IMR-90 (cell line): ENCODE results near the gene KANSL1L. TPM values are rescaled to one million over a fixed set of nuclear protein-coding genes. Genes with fewer than 3 reads are reported as not detected.

ENCODE experiments used
- ATAC-seq: fragments of 200-7000 bp; cut with Tn5 transposase; 2 replicates; pipeline ENCODE4 v1.9.1; 2020; ENCODE audit warnings: low read depth, mild to moderate bottlenecking, moderate library complexity
- BruUV-seq: library from RNA; stranded (reverse); fragments of 400-500 nt; replicated peaks from 2 replicates; lab custom pipeline; 2021; lab: Mats Ljungman, UMichigan
- CTCF ChIA-PET: fragments of 300-600 bp; formaldehyde crosslinking; extraction: SDS; loops from one replicate; lab custom pipeline; 2021; ENCODE audit warnings: antibody characterized with exemption; lab: Yijun Ruan, JAX
- POLR2A ChIA-PET: fragments of 300-600 bp; sonication (Branson Sonifier 250); formaldehyde crosslinking; loops from one replicate; lab custom pipeline; 2022; ENCODE audit warnings: antibody characterized with exemption; ENCODE audit not compliant: unreplicated experiment; lab: Charles Lee
- DNase-seq: peaks from one replicate; pipeline ENCODE4 v3.0.0; 2013
- H2AFZ ChIP-seq: replicated peaks from 2 replicates; pipeline ENCODE3; 2013; ENCODE audit warnings: low read length, mild to moderate bottlenecking; ENCODE audit not compliant: poor library complexity
- H2AK5ac ChIP-seq: 2 replicates; pipeline ENCODE4 v1.6.1; 2013; ENCODE audit warnings: low read depth, low read length, inconsistent platforms
- H2AK9ac ChIP-seq: replicated peaks from 2 replicates; pipeline ENCODE3; 2013; ENCODE audit warnings: mild to moderate bottlenecking, low read depth, low read length, moderate library complexity; ENCODE audit not compliant: poor library complexity
- H2BK120ac ChIP-seq: 2 replicates; pipeline ENCODE4 v1.6.1; 2013; ENCODE audit warnings: low read depth, low read length, inconsistent platforms
- H2BK15ac ChIP-seq: 3 replicates; pipeline ENCODE4 v1.6.1; 2013; ENCODE audit warnings: low read depth, low read length, inconsistent platforms
- H2BK20ac ChIP-seq: 2 replicates; pipeline ENCODE4 v1.6.1; 2013; ENCODE audit warnings: low read depth, mild to moderate bottlenecking, inconsistent platforms, low read length, moderate library complexity
- H2BK5ac ChIP-seq: 2 replicates; pipeline ENCODE4 v1.6.1; 2013; ENCODE audit warnings: mild to moderate bottlenecking, low read depth, low read length, inconsistent platforms; ENCODE audit not compliant: poor library complexity, severe bottlenecking
- H3K14ac ChIP-seq: replicated peaks from 2 replicates; pipeline ENCODE4 v1.6.1; 2013; ENCODE audit warnings: low read depth, low read length, inconsistent platforms
- H3K18ac ChIP-seq: 2 replicates; pipeline ENCODE4 v1.6.1; 2013; ENCODE audit warnings: low read depth, low read length, control low read depth
- H3K23ac ChIP-seq: 2 replicates; pipeline ENCODE4 v1.6.1; 2013; ENCODE audit warnings: low read depth, low read length, inconsistent platforms
- H3K27ac ChIP-seq: 2 replicates; pipeline ENCODE4 v1.5.1; 2013; ENCODE audit warnings: mild to moderate bottlenecking, control low read depth, low read length; ENCODE audit not compliant: insufficient read depth
- H3K27me3 ChIP-seq: 2 replicates; pipeline ENCODE4 v1.6.1; 2013; ENCODE audit warnings: low read length; ENCODE audit not compliant: control insufficient read depth, insufficient read depth
- H3K36me3 ChIP-seq: 2 replicates; pipeline ENCODE4 v1.6.1; 2013; ENCODE audit warnings: low read length, mixed read lengths; ENCODE audit not compliant: control insufficient read depth, insufficient read depth
- H3K4ac ChIP-seq: 2 replicates; pipeline ENCODE4 v1.6.1; 2013; ENCODE audit warnings: low read depth, low read length, inconsistent platforms
- H3K4me1 ChIP-seq: 2 replicates; pipeline ENCODE4 v1.6.1; 2013; ENCODE audit warnings: low read length, mixed read lengths; ENCODE audit not compliant: control insufficient read depth, insufficient read depth
- H3K4me2 ChIP-seq: 2 replicates; pipeline ENCODE4 v1.6.1; 2013; ENCODE audit warnings: low read depth, mild to moderate bottlenecking, control low read depth, low read length, moderate library complexity
- H3K4me3 ChIP-seq: 2 replicates; pipeline ENCODE4 v1.5.1; 2013; ENCODE audit warnings: low read depth, mild to moderate bottlenecking, control low read depth, low read length, moderate library complexity; ENCODE audit not compliant: insufficient read depth
- H3K56ac ChIP-seq: 2 replicates; pipeline ENCODE4 v1.6.1; 2013; ENCODE audit warnings: low read length, inconsistent platforms; ENCODE audit not compliant: insufficient read depth; ENCODE audit errors: extremely low read depth
- H3K79me1 ChIP-seq, 2 experiments: 2 replicates each; pipeline ENCODE4 v1.6.1; 2013; ENCODE audit warnings: low read length in 2 of 2, inconsistent platforms in 1 of 2, low read depth in 1 of 2
- H3K9ac ChIP-seq: 2 replicates; pipeline ENCODE4 v1.6.1; 2013; ENCODE audit warnings: low read depth, low read length, control low read depth
- H3K9me1 ChIP-seq: 2 replicates; pipeline ENCODE4 v1.6.1; 2013; ENCODE audit warnings: low read length, inconsistent platforms; ENCODE audit not compliant: insufficient read depth
- H3K9me3 ChIP-seq: 2 replicates; pipeline ENCODE4 v1.6.1; 2013; ENCODE audit warnings: low read length; ENCODE audit not compliant: control insufficient read depth, insufficient read depth
- H4K20me1 ChIP-seq: 2 replicates; pipeline ENCODE4 v1.6.1; 2013; ENCODE audit warnings: low read length, inconsistent platforms; ENCODE audit not compliant: insufficient read depth
- H4K5ac ChIP-seq: 2 replicates; pipeline ENCODE4 v1.6.1; 2013; ENCODE audit warnings: mild to moderate bottlenecking, low read depth, low read length, control low read depth
- H4K8ac ChIP-seq, 2 experiments: 2 replicates each; pipeline ENCODE4 v1.6.1; 2013; ENCODE audit warnings: low read depth in 2 of 2, low read length in 2 of 2, control low read depth in 1 of 2, inconsistent platforms in 1 of 2
- H4K91ac ChIP-seq: 2 replicates; pipeline ENCODE4 v1.6.1; 2013; ENCODE audit warnings: low read depth, low read length, inconsistent platforms; ENCODE audit not compliant: insufficient read depth
- BHLHE40 ChIP-seq: fragments of 150-350 bp; IDR thresholded peaks from 2 replicates; pipeline ENCODE4 v1.6.1; 2016; ENCODE audit warnings: mild to moderate bottlenecking, low read depth, low read length
- MAFK ChIP-seq: IDR thresholded peaks from 2 replicates; pipeline ENCODE4 v1.6.1; 2012; ENCODE audit warnings: low read depth, low read length, improper control_type of control experiment
- WGBS, 2 experiments: methylation state at CpG; one replicate each; pipeline versions ENCODE4 v1.1.5 to v1.1.7; 2013; ENCODE audit warnings: missing lambda C conversion rate in 2 of 2; ENCODE audit not compliant: insufficient read length in 1 of 2; ENCODE audit errors: extremely low coverage in 2 of 2; 5-methylcytosine and 5-hydroxymethylcytosine counted together
- dilution Hi-C: fragments of 300-500 bp; cut with HindIII; formaldehyde crosslinking; loops from one replicate; pipeline ENCODE4 v1.14.3; 2018; ENCODE audit warnings: low sequenced_read_pairs; ENCODE audit not compliant: unreplicated experiment
- in situ Hi-C: fragments of 300-500 bp; cut with MboI; formaldehyde crosslinking; loops from 3 replicates; pipeline ENCODE4 v1.14.3; 2019; ENCODE audit warnings: low sequenced_read_pairs, inconsistent platforms, mixed read lengths
- intact Hi-C: fragments of 100-400 bp; cut with micrococcal nuclease; formaldehyde crosslinking; loops from 2 replicates; pipeline ENCODE4 v1.10.0; 2022
- polyA plus RNA-seq, 3 experiments: library from polyadenylated mRNA; depleted of rRNA; stranded (reverse); fragments of >200 nt; gene quantifications; 2 replicates each; pipeline ENCODE4 v1.2.3, GENCODE V29; 2012; ENCODE audit warnings: low replicate concordance in 1 of 3
- total RNA-seq: library from RNA; depleted of rRNA; stranded (reverse); fragments of >200 nt; gene quantifications from 2 replicates; pipeline ENCODE4 v1.2.3, GENCODE V29; 2012

Gene KANSL1L
- total and polyA plus RNA-seq, 2 of the 4 experiments (the other 2 are of a cell fraction), result 3.1 to 7.2 TPM

- intact Hi-C loops (no loop called here), dilution Hi-C loops (no loop called here), in situ Hi-C loops (no loop called here)
- Histone ChIP-seq H4K5ac (no peak overlapping the region), H3K79me1 (peaks cover 2 to 8% of the 10 kb centered on the region in 2 experiments; a peak in 2 of 4 replicates), H3K9me1 (no peaks in the 10 kb centered on the region), H2BK15ac (no peak overlapping the region), H2BK5ac (no peak overlapping the region), H2BK20ac (no peak overlapping the region), H2AFZ (no peak overlapping the region), H4K8ac (no peak overlapping the region), H4K91ac (no peak overlapping the region), H3K4me1 (no peaks in the 10 kb centered on the region), H3K4me2 (peak overlapping the region; percentile 50; the same call in 1 of the 2 replicates), H3K56ac (no peak overlapping the region), H3K4me3 (no peak overlapping the region), H3K36me3 (no peaks in the 10 kb centered on the region), H2AK9ac (no peak overlapping the region), H3K27me3 (no peaks in the 10 kb centered on the region), H3K18ac (no peak overlapping the region), H2AK5ac (no peak overlapping the region), H3K27ac (no peak overlapping the region), H3K9me3 (no peaks in the 10 kb centered on the region), H3K4ac (no peak overlapping the region), H3K9ac (no peak overlapping the region), H3K23ac (no peak overlapping the region), H3K14ac (no peak overlapping the region), H4K20me1 (no peaks in the 10 kb centered on the region), H2BK120ac (no peak overlapping the region)
- no peak for TF ChIP-seq BHLHE40
- no peak for TF ChIP-seq MAFK
- no CpG with 5 or more reads among the region's 1 CpG for WGBS, 2 experiments
- CTCF ChIA-PET, result interaction anchor here (1.0 kb wide), 1 partner anchor 94 kb away, joined by 3 read pairs; no protein-coding TSS in a partner anchor
- no peak for ATAC-seq
- no TSS peak for BruUV-seq
- peak; percentile 28 for DNase-seq
- POLR2A ChIA-PET, result no interaction called here
Measured at GRCh38 chr2:210167227-210167626, 4.0 kb downstream of the KANSL1L start.
